Gastrocnemius medialis (tissue), 4 donors: Measurements from ENCODE around the gene CMBL.

Experiments
- CTCF ChIP-seq, 5 experiments: fragments of 450-650 bp in 3 of 5; fragments of 200-600 bp in 2 of 5; sonication (generic) in 2 of 5; IDR thresholded peaks in 4 of 5; conservative IDR thresholded peaks in 1 of 5; 1 replicate in 4 of 5; 2 replicates in 1 of 5; pipeline ENCODE4 v1.5.1; 2016 to 2019; ENCODE audit warnings: antibody characterized with exemption in 5 of 5, mild to moderate bottlenecking in 3 of 5, moderate library complexity in 3 of 5
- POLR2A ChIP-seq, 2 donors: fragments of 450-650 bp; IDR thresholded peaks; one replicate each; pipeline ENCODE4 v1.6.1; 2017; ENCODE audit warnings: antibody characterized with exemption in 2 of 2, mild to moderate bottlenecking in 2 of 2, moderate library complexity in 2 of 2

GRCh38 chr5:10272053-10272874 is 35.4 kb downstream of the CMBL start:
- no peak for TF ChIP-seq POLR2A (IDR thresholded peaks at IDR 0.05)
- TF ChIP-seq CTCF (IDR thresholded peaks at IDR 0.05 in 4 of 5, conservative IDR thresholded peaks at IDR 0.05 in 1 of 5) = no peak
